ENCODE data around the gene KIAA0586.

The KIAA0586 gene

GRCh38 chr14:58430156-58430555, 2.6 kb downstream of the KIAA0586 start:
- no peak for DNase-seq (ENCODE audit: low spot score)
- peaks cover 53% of the 10 kb centered on the region for H3K36me3 ChIP-seq (ENCODE audit: low read depth)
- H3K9me3 ChIP-seq (ENCODE audit: severe bottlenecking): no peaks in the 10 kb centered on the region
- no peak for TF ChIP-seq CTCF (IDR thresholded peaks at IDR 0.05; ENCODE audit: poor library complexity, severe bottlenecking)
- no peak overlapping the region for H3K27ac ChIP-seq (ENCODE audit: poor library complexity, severe bottlenecking)
- peak; percentile 11; the same call in 1 of the 3 replicates for ATAC-seq (ENCODE audit: low read depth)
- H3K27me3 ChIP-seq (ENCODE audit: insufficient read depth, poor library complexity, severe bottlenecking): no peaks in the 10 kb centered on the region
- H3K4me3 ChIP-seq (ENCODE audit: severe bottlenecking): no peak overlapping the region
- H3K4me1 ChIP-seq (ENCODE audit: insufficient read depth, poor library complexity, severe bottlenecking): peaks cover 25% of the 10 kb centered on the region

- Histone ChIP-seq H3K9me3 (ENCODE audit: severe bottlenecking) (no peaks in the 10 kb centered on the region), H3K4me3 (ENCODE audit: severe bottlenecking) (no peak overlapping the region), H3K36me3 (ENCODE audit: low read depth) (peaks cover 73% of the 10 kb centered on the region), H3K4me1 (ENCODE audit: insufficient read depth, poor library complexity, severe bottlenecking) (no peaks in the 10 kb centered on the region), H3K27me3 (ENCODE audit: insufficient read depth, poor library complexity, severe bottlenecking) (no peaks in the 10 kb centered on the region), H3K27ac (ENCODE audit: poor library complexity, severe bottlenecking) (no peak overlapping the region)
- no peak for TF ChIP-seq CTCF (IDR thresholded peaks at IDR 0.05; ENCODE audit: poor library complexity, severe bottlenecking)
- DNase-seq (ENCODE audit: low spot score) (no peak), ATAC-seq (ENCODE audit: low read depth) (no peak)
These were observed 12.0 kb downstream of the KIAA0586 start for GRCh38 chr14:58439476-58439875.

- peaks cover 84% of the 10 kb centered on the region for H3K36me3 ChIP-seq (ENCODE audit: low read depth)
- H3K4me3 ChIP-seq (ENCODE audit: severe bottlenecking): no peak overlapping the region
- no peaks in the 10 kb centered on the region for H3K9me3 ChIP-seq (ENCODE audit: severe bottlenecking)
- DNase-seq (ENCODE audit: low spot score) (no peak), ATAC-seq (ENCODE audit: low read depth) (no peak)
- no peak for TF ChIP-seq CTCF (IDR thresholded peaks at IDR 0.05; ENCODE audit: poor library complexity, severe bottlenecking)
- H3K27ac ChIP-seq (ENCODE audit: poor library complexity, severe bottlenecking): no peak overlapping the region
- H3K4me1 ChIP-seq (ENCODE audit: insufficient read depth, poor library complexity, severe bottlenecking): no peaks in the 10 kb centered on the region
- no peaks in the 10 kb centered on the region for H3K27me3 ChIP-seq (ENCODE audit: insufficient read depth, poor library complexity, severe bottlenecking)
These were observed 17.1 kb downstream of the KIAA0586 start for GRCh38 chr14:58444627-58445026.

- TF ChIP-seq CTCF (IDR thresholded peaks at IDR 0.05; ENCODE audit: poor library complexity, severe bottlenecking): no peak
- Histone ChIP-seq H3K4me1 (ENCODE audit: insufficient read depth, poor library complexity, severe bottlenecking) (peaks cover 13% of the 10 kb centered on the region), H3K27me3 (ENCODE audit: insufficient read depth, poor library complexity, severe bottlenecking) (no peaks in the 10 kb centered on the region), H3K36me3 (ENCODE audit: low read depth) (peaks cover 68% of the 10 kb centered on the region), H3K4me3 (ENCODE audit: severe bottlenecking) (no peak overlapping the region), H3K27ac (ENCODE audit: poor library complexity, severe bottlenecking) (peak overlapping the region; percentile 45), H3K9me3 (ENCODE audit: severe bottlenecking) (no peaks in the 10 kb centered on the region)
- peak; percentile 97 for ATAC-seq (ENCODE audit: low read depth)
- no peak for DNase-seq (ENCODE audit: low spot score)
These were observed 28.2 kb downstream of the KIAA0586 start for GRCh38 chr14:58455593-58456265.

GRCh38 chr14:58460772-58461171, 33.3 kb downstream of the KIAA0586 start:
- no peak for DNase-seq (ENCODE audit: low spot score)
- Histone ChIP-seq H3K4me1 (ENCODE audit: insufficient read depth, poor library complexity, severe bottlenecking) (peaks cover 21% of the 10 kb centered on the region), H3K36me3 (ENCODE audit: low read depth) (peaks cover 67% of the 10 kb centered on the region), H3K27me3 (ENCODE audit: insufficient read depth, poor library complexity, severe bottlenecking) (no peaks in the 10 kb centered on the region), H3K9me3 (ENCODE audit: severe bottlenecking) (no peaks in the 10 kb centered on the region), H3K27ac (ENCODE audit: poor library complexity, severe bottlenecking) (no peak overlapping the region), H3K4me3 (ENCODE audit: severe bottlenecking) (no peak overlapping the region)
- TF ChIP-seq CTCF (IDR thresholded peaks at IDR 0.05; ENCODE audit: poor library complexity, severe bottlenecking): no peak
- no peak for ATAC-seq (ENCODE audit: low read depth)
